ENCODE data around the gene MTMR6. TPM values are rescaled to one million over a fixed set of nuclear protein-coding genes. Genes with fewer than 3 reads are reported as not detected.
"Not testable (repeated sequence)": the region's sequence is repeated elsewhere in the genome, so short reads cannot be mapped to it uniquely, and the experiment has no call there.

Gene MTMR6
- total and polyA plus RNA-seq, 2 experiments from 2014 or later = 6.9 to 17.2 TPM

- H4K20me1 ChIP-seq (ENCODE audit: insufficient read depth, poor library complexity, severe bottlenecking) = no peaks in the 10 kb centered on the region
- DNase-seq (ENCODE audit: low spot score) = peak; percentile 6
- H3K4me2 ChIP-seq = no peak overlapping the region
- no peaks in the 10 kb centered on the region for H3K4me1 ChIP-seq (ENCODE audit: insufficient read depth)
- H3K9me2 ChIP-seq (replicated peaks; ENCODE audit: insufficient read depth) = no peaks in the 10 kb centered on the region
- no peaks in the 10 kb centered on the region for H3K36me3 ChIP-seq (replicated peaks; ENCODE audit: insufficient read depth, low read depth)
- no peak overlapping the region for H2AFZ ChIP-seq
- H3K4me3 ChIP-seq = no peak overlapping the region
- no peaks in the 10 kb centered on the region for H3K79me2 ChIP-seq
- no peaks in the 10 kb centered on the region for H3K9me3 ChIP-seq (ENCODE audit: low read depth)
- TF ChIP-seq EZH2phosphoT487 (IDR thresholded peaks at IDR 0.05; ENCODE audit: low read depth, severe bottlenecking, unreplicated experiment) = no peak
- TF ChIP-seq EZH2 (IDR thresholded peaks at IDR 0.05; ENCODE audit: borderline replicate concordance) = no peak
- TF ChIP-seq CTCF (IDR thresholded peaks at IDR 0.05; ENCODE audit: poor library complexity) = no peak
- no peaks in the 10 kb centered on the region for H3K27me3 ChIP-seq
- no peak overlapping the region for H3K27ac ChIP-seq
- 98% methylated on average over 4 of the region's 4 CpGs for WGBS (ENCODE audit: low lambda C conversion rate, missing lambda C conversion rate)
Observed at GRCh38 chr13:25329706-25330105, 42.4 kb upstream of the MTMR6 start.

- Histone ChIP-seq H3K79me2 (no peaks in the 10 kb centered on the region), H2AFZ (no peak overlapping the region), H3K36me3 (replicated peaks; ENCODE audit: insufficient read depth, low read depth) (no peaks in the 10 kb centered on the region), H3K27me3 (no peaks in the 10 kb centered on the region), H3K4me3 (no peak overlapping the region), H3K9me3 (ENCODE audit: low read depth) (no peaks in the 10 kb centered on the region), H3K4me2 (no peak overlapping the region), H3K9me2 (replicated peaks; ENCODE audit: insufficient read depth) (no peaks in the 10 kb centered on the region), H4K20me1 (ENCODE audit: insufficient read depth, poor library complexity, severe bottlenecking) (no peaks in the 10 kb centered on the region), H3K4me1 (ENCODE audit: insufficient read depth) (no peaks in the 10 kb centered on the region), H3K27ac (no peak overlapping the region)
- DNase-seq (ENCODE audit: low spot score) = no peak
- no peak for TF ChIP-seq EZH2 (IDR thresholded peaks at IDR 0.05; ENCODE audit: borderline replicate concordance)
- no peak for TF ChIP-seq CTCF (IDR thresholded peaks at IDR 0.05; ENCODE audit: poor library complexity)
- TF ChIP-seq EZH2phosphoT487 (IDR thresholded peaks at IDR 0.05; ENCODE audit: low read depth, severe bottlenecking, unreplicated experiment) = no peak
- WGBS (ENCODE audit: low lambda C conversion rate, missing lambda C conversion rate) = 83% methylated on average over 2 of the region's 2 CpGs
Observed at GRCh38 chr13:25324100-25324499, 36.8 kb upstream of the MTMR6 start.

- no peaks in the 10 kb centered on the region for H3K9me2 ChIP-seq (replicated peaks; ENCODE audit: insufficient read depth)
- no peak overlapping the region for H3K4me3 ChIP-seq
- H3K79me2 ChIP-seq = peaks cover 3% of the 10 kb centered on the region
- TF ChIP-seq CTCF (IDR thresholded peaks at IDR 0.05; ENCODE audit: poor library complexity) = no peak
- no peak for TF ChIP-seq EZH2phosphoT487 (IDR thresholded peaks at IDR 0.05; ENCODE audit: low read depth, severe bottlenecking, unreplicated experiment)
- TF ChIP-seq EZH2 (IDR thresholded peaks at IDR 0.05; ENCODE audit: borderline replicate concordance) = no peak
- H3K27me3 ChIP-seq = no peaks in the 10 kb centered on the region
- no peaks in the 10 kb centered on the region for H3K36me3 ChIP-seq (replicated peaks; ENCODE audit: insufficient read depth, low read depth)
- H3K9me3 ChIP-seq (ENCODE audit: low read depth) = no peaks in the 10 kb centered on the region
- H4K20me1 ChIP-seq (ENCODE audit: insufficient read depth, poor library complexity, severe bottlenecking) = no peaks in the 10 kb centered on the region
- no peak overlapping the region for H3K4me2 ChIP-seq
- no peak overlapping the region for H3K27ac ChIP-seq
- WGBS (ENCODE audit: low lambda C conversion rate, missing lambda C conversion rate) = 89% methylated on average over 1 of the region's 1 CpG
- no peak overlapping the region for H2AFZ ChIP-seq
- DNase-seq (ENCODE audit: low spot score) = no peak
- H3K4me1 ChIP-seq (ENCODE audit: insufficient read depth) = no peaks in the 10 kb centered on the region
Observed at GRCh38 chr13:25319771-25320170, 32.5 kb upstream of the MTMR6 start.

- peak overlapping the region; percentile 70 for H3K27ac ChIP-seq
- not testable (repeated sequence) for H3K36me3 ChIP-seq (replicated peaks; ENCODE audit: insufficient read depth, low read depth); H4K20me1 ChIP-seq (ENCODE audit: insufficient read depth, poor library complexity, severe bottlenecking); H3K79me2 ChIP-seq; H3K4me2 ChIP-seq; H3K9me3 ChIP-seq (ENCODE audit: low read depth); H2AFZ ChIP-seq; H3K9me2 ChIP-seq (replicated peaks; ENCODE audit: insufficient read depth); H3K4me1 ChIP-seq (ENCODE audit: insufficient read depth); H3K4me3 ChIP-seq; H3K27me3 ChIP-seq
- DNase-seq (ENCODE audit: low spot score) = peak; percentile 20
- 86% methylated on average over 4 of the region's 4 CpGs for WGBS (ENCODE audit: low lambda C conversion rate, missing lambda C conversion rate)
Observed at GRCh38 chr13:25318946-25319345, 31.7 kb upstream of the MTMR6 start.

Measured in hepatocyte (in vitro differentiated cells).